GM21526 (cell line): ENCODE data around the gene ZNF784.

Source experiments
- ATAC-seq: cut with Tn5 transposase; IDR thresholded peaks from one replicate; pipeline ENCODE4 v1.9.1; 2021; ENCODE audit warnings: moderate library complexity; ENCODE audit not compliant: unreplicated experiment, low FRiP score

Gene ZNF784

DNA sequence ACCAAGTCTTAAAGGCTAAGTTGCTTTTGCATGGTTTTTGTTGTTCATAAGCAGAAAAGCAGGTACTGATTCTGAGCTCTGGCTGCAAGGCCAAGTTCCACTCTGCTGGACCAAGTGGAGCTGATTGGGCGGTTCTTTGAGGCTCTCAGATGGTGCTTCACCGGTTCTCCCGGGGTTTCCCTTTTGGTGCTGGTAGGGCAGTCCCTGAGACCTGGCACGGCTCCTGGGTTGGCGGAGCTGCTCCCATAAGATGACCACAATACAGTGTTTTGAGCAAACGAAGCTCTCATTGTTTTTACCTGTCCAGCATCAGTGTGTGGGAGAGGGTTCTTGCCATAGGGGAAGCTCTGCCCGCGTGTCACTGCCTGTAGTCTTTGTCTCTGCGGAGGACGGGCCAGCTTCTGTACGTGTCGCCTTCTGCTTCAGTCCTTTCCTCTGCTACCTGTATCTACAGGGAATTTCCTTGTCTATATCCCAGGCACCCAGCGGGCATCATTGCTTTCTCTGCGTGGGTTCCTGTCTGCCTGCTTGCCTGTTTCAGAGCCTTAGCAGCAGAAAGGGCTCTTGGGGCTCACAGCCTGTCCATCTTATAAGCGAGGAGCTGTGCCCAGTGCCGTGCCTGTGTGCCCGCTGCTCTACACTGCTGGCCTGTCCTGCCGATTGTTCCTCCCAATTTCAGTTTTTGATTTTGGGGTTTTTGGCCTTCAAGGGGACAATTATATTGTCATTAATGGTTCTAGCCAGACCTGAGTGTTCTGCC lies 32.8 kb upstream of the ZNF784 start:
- no peak for ATAC-seq

DNA sequence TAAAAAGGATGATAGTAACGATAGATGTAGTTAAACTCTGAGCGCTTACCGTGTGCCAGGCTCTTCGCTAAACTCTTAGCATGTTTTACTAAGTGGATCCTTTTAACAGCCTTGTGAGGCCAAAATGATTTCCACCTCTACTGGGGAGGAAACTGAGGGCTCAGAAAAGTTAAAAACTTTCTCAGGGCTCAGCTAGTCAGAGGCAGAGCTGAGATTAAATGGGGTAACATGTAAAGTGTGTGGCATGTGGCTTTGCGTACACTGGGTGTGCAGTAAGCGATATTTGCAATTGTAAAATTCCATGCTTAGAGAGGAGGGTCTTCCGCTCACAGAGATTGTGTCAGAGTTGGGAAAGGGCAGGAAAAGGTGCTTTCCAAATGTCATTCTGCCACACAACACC lies 32.2 kb upstream of the ZNF784 start:
- no peak for ATAC-seq

DNA sequence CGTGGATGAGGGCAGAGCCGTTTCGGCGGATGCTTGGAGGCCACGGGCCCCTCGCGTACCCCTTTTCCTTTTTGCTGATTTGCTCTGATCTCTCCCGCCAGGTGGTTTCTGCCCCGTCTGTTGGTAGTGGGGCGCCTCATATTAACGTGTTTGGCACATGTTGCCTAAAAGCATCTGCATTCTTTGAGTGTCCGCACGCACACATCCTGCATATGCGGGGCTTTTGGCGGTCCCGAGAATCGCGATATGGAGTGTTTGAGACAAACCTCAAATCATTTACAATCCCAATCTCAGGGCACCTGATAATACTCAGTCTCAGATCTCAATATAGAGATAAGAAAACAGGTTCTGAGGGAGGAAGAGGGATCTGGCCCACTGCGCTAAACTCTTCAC lies 31.3 kb upstream of the ZNF784 start:
- ATAC-seq: no peak

DNA sequence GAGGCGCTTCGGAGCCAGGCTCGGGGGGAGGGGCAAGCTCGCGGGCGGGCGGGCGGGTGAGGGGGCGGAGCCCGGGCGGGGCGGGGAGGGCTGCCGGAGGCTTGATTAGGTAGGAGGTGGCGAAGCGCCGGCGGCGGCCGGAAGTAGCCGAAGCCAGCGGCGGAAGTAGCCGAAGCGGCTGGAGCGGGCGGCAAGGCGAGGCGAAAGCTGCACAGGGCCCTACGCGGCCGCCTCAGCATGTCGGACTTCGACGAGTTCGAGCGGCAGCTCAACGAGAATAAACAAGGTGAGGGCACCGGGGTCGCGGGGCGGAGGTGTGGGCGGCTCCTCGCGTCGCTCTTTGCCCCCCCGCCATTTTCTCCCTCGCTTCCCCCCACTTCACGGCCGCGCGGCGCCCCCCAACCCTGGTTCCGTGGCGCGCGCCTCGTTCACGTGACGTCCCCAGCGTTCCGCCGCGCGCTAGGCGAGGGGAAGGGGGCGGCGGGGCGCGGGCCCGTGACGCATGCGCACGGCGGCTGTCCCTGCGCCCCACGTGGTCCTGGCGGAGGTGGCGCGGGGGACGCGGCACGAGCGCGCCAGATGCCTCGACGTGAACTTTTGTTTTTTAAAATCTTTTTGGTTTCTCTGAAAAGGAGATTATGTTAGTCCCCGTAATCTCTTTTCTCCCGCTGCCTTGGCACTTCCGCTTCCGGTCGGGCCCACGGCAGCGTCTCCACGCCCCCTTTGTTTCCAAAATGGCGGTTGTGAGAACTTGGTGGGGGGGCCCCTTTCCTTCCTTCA lies 30.7 kb upstream of the ZNF784 start, which contains the start of gene U2AF2:
TSS of gene U2AF2 (plus strand) at position 168 of the 780 bp plus-strand sequence. CDS start at position 238, 70 bp downstream.
- peak; percentile 27 for ATAC-seq

DNA sequence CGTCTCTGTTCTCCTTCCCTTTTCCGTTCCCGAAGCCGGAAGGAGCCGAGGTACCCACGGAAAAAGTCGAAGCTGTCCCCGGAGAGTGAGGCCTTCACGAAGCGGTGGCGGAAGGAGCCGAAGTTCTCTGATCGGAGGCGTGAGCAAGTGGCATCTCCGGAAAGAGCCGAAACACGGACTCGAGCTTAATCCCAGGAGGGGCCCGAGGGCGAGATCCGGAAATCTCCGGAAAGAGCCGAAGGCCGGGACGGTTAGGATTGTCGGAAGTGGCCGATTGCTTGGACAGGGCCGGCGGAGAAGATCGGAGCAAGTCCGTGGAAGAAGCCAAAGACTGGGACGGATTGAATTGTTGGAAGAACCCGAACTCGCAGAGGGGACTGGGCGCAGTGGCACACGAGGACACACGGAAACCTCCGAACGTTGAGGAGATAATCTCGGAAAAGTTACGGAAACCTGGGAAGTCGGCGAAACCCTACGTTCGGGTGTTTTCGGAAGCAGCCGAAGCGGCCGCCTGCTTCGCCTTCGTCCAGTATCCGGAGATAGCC lies 30.0 kb upstream of the ZNF784 start:
- peak; percentile 50 for ATAC-seq

DNA sequence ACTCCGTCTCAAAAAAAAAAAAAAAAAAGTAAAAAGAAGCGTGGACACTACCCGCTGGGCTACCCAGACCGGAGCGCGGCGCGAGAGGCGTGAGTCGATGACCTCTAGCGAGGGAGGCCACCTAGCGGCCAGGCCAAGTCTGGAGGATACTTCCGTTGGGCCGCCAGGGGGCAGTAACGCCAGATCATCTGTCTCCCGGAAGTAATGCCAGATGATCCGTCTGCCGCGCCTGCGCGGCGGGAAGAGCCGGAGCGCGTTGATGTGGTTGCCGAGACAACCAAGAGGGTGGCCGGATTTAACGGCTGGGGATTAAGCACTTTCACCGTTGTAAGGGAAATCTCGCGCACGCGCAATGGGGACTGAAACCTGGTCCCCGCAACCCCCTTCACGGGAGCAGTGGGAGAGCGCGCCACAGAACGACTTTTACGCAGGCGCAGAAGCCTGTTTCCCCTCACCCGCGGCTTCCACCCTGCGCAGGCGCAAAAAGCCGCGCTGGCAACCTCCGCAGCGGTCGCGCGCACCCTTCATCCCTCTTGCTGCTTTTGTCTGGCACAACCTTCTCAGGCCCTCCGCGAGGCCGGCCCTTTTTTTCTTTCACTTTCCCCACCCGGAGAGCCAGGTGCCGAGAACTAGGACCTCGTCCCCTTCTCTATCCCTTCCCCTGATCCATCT lies 29.4 kb upstream of the ZNF784 start:
- peak; percentile 40 for ATAC-seq

DNA sequence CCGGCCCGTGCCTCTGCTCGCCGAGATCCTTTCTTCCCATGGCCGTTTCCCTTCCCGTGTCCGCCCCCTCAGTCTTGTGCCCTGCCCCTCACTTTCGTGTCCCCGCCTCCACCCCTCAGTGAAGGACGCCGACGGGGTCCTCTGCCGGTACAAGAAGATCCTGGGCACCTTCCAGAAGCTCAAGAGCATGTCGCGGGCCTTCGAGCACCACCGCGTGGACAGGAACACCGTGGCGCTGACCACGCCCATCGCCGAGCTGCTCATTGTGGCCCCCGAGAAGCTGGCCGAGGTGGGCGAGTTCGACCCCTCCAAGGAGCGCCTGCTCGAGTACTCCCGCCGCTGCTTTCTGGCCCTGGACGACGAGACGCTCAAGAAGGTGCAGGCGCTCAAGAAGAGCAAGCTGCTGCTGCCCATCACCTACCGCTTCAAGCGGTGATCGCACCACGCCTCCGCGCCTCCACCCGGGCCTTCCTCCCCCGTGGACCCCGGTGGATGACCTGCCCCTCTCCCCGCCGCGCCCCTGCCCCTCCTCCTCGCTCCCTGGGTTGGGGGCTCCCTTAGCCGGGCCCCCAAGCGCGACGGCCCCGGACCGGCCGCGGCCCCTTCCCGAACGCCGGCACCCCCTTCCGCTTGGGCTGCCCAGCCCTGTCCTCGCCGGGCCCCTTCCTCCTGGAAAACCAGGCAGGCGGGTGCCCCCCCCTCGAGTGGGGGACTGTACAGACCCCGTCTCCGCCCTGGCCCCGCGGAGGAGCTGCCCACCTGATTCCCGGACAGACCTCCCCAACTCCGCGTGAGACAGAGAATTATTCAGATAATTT lies 28.2 kb upstream of the ZNF784 start:
- no peak for ATAC-seq

DNA sequence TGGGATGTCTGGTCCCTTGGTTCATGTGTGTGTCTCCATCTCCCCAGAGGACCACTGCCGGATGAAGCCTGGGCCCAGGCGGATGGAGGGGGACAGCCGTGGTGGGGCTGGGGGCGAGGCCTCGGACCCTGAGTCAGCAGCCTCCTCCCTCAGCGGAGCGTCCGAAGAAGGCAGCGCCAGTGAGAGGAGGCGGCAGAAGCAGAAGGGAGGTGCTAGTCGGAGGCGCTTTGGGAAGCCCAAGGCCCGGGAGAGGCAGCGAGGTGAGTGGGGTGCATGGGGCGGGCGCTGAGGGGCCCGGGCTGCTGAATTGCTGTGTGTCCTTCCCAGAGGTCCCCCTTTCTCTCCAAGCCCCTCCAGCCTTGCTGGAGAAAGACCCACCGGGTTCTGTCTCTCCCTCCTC lies 26.9 kb upstream of the ZNF784 start:
- ATAC-seq: no peak

DNA sequence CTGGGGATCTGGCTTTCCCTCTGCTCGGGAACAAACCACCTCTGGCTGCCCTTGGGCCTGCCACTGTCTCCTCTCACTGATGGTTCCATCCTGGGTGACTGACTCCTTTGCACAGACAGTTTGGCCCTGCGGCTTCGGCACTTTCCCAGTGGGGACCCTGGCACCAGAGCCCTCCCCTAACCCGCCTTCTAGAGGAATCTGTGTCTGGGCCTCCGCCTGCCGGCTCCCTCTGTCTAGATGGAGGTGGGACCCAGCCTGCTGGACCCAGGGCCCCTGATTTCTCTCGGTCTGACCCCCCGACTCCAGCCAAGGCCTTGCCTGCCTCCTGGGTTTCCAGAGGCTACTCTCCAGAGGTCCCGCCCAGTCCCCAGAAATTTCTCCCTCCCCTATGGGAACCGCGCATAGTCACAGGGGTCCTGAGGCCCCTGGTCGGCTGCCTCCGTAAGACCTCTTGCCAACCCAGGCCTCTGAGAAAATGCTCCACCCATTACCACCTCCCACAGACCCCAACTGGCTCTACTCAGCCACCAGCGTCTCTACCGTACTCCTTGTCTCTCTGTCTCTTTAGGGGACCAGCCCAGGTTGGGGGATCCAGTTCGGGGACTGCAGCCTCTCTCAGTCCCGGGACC lies 26.4 kb upstream of the ZNF784 start:
- ATAC-seq: no peak

DNA sequence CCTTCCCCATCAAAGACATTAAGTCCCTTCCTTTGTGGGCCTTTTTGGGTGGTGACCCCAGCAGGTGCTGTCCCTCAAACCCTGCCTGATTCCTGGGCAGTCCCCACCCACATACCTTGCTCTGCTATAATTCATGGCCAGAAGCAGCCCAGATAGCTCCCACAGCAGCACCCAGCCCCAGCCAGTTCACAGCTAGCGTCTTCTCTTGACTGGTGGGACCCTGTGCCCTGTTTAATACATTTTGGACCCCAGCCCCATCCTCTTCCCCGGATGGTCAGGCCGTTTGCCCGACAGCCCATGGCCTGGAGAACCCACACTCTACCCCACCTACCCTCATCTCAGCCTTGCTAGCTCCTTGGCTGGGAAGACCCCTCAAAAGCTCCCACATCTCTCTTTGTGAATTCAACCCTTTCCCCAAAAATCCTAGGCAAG lies 25.8 kb upstream of the ZNF784 start:
- ATAC-seq: no peak

DNA sequence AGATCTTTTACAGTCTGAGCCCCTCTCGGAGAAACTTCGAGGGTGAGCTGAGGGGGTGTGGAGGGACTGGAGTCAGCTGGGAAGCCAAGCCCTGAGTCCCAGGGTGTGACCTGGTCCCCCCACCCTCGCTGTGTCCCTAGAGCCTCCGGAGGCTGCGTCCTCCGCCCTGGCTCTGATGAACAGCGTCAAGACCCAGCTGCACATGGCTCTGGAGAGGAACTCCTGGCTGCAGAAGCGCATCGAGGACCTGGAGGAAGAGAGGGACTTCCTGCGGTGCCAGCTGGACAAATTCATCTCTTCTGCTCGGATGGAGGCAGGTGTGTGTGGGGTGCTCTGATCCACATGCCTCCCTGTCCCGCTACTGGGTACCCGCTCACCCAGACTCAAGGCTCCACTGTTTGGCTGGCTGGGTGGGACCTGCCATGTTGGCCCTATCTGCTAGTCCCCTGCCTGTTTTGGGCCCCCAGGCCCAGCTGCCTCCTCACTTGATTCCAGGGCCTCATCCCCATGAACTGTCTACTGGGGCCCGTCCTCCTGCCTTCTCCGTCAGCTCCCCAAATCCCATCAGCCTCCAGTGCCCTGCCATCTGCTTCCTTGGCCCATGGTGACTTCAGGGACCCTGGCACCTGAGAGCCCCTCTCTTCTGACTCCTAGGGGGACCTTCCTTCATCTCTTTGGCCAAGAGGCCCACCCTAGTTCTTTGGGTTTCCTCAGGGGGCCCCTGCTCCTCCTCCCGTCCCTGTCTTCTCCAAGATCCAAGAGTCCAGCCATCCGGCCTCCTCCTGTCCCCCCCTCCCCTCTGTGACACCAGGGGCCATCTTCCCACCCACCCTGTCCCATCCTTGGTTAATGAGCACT lies 25.1 kb upstream of the ZNF784 start:
- ATAC-seq: no peak

DNA sequence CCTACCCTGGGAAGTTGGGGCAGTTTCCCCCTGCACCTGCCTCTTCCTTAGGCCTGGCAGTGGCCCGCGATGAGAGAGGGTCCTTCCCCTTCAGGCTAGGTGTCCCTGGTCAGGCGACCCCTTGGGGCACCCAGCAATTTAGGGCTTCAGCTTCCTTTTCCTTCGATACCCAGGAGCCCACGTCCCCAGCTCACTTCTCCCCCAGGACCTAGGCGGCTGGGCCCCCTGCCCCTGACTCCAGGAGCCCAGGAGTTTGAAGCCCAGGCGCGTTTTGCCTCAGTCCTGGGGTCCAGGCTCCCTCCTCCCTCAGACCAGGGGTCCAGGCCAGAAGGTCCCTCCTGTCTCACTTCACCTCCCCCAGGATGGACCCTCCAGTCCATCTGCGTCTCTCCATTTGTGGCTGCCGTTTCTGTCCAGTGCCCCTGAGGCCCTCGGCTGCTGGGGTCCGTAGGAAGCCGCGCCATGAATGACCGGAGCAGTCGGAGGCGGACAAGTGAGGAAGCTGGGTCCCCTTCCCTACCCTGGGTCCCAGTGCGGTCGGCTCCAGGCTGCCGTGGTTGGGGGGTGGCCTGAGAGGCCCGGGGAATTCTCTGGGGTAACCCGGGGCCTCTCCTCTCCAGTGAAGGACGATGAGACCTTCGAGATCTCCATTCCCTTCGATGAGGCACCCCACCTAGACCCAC lies 24.4 kb upstream of the ZNF784 start:
- no peak for ATAC-seq

DNA sequence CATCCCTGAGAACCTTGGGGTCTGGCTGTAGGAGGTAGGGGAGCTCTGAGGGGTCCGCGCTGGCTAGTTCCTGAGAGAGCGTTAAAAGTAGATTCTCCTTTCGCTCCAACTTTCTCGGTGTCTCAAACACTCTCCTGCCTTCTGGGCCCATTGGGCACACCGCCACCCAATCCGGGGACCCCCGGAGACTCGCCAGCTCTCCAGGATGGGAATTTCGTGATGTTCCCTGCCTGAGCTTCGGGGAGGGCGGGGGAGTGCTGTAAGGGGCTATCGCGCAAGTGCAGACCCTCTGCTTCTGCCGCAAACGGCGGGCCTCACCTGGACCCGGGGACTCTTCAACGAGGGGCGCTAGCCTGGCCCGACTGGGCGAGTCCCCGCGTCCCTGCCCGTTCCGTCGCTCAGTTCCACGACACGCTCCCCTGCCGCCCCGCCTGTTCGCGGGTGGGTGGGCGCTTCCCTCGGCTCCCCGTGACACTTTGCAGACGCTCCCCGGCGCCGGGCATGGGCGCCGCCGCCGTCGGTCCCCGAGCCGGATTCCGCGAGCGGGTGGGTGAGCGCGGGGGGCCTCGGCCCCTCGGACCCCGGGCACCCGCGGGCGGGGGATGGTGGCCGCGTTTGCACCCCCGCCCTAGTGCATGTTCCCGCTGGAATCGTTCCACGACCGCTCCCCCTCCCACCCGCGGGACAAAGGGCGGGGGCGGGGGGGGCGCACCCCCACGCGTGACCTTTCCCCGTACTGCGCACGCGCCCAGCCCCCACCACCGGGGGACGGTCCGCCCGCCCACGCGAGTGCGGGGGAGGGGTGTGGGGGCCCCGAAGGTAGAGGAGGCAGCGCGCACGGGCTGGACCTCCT lies 23.6 kb upstream of the ZNF784 start, which contains the start of gene CCDC106:
TSS of gene CCDC106 (plus strand) at position 481 of the 853 bp plus-strand sequence. CDS start 835 bp downstream, outside the sequence.
- no peak for ATAC-seq

DNA sequence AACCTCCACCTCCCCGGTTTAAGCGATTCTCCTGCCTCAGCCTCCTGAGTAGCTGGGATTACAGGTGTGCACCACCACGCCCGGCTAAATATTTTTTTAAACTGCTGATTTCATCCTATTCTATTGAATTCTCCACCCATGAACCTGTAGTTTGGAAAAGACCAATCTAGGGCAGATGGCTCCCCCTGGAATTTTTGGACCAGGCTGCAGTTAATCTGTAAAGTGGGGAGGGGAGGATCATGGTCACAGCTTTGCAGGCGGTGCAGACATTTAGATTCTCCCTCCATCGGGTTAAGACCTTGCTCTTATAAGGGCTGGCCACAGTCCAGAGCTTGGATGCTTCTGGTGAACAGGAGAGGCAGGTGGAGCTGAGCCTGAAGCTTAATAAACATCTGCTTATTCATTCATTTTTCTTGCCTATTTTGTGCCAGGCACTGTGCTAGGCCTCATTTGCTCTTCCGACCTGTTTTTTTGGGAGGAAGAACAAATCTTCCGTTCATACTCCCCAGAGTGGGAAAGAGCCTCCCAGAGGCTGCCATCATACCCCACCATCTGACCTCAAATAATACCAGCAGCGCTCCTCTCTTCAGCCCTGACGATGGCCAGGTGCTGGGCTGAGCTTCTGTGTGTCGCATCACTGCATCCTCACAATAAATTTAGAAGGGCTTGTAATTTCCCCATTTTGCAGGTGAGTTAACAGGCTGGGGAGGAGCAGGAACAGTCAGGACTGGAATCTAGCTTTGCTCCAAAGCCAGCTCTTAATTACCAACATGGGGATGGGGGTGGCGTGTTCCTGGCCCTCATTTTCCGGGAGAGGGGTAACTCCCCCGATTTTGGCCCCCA lies 22.7 kb upstream of the ZNF784 start:
- ATAC-seq: no peak

DNA sequence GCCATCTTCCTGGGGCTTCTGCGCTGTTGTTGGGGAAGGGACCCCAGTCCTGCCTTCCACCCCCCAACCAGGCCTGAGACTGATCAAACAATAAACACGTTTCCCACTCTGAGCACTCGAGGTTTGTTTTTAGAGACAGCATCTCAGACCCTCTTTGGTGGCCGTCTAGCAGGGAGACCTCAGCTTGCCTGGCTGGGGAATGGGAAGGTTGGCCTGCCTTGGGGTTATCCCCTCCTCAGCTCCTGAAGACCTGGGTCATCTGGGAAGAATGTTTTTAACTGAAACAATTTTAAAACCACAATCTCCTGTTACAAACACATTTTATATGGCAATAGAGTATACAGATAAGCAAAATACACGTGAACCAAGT lies 21.1 kb upstream of the ZNF784 start:
- no peak for ATAC-seq

DNA sequence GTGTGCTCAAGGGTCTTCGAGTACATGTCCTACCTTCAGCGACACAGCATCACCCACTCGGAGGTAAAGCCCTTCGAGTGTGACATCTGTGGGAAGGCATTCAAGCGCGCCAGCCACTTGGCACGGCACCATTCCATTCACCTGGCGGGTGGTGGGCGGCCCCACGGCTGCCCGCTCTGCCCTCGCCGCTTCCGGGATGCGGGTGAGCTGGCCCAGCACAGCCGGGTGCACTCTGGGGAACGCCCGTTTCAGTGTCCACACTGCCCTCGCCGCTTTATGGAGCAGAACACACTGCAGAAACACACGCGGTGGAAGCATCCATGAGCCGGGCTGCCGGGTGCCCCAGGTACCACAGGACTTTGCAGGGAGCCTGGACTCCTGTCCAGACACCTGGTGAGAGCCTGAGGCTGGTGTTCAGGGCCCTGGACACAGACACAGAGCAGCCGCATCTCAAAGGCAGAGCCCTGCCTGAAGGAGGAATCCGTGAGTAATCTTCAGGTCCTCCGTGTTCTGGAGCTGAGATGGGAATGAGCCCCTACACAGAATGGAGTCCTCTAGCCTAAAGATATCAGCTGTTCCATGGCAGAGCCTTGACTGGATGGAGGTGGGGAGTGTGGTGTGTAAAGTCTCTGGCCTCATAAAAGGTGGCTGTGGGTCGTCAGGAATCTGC lies 20.6 kb upstream of the ZNF784 start:
- no peak for ATAC-seq
